CD4-positive, CD25-positive, alpha-beta regulatory T cell (primary cell): Measurements from ENCODE around the gene SUPT20H. TPM values are rescaled to one million over a fixed set of nuclear protein-coding genes. Genes with fewer than 3 reads are reported as not detected.

Source experiments
- ATAC-seq, 2 donors: fragments of 150-1000 bp; cut with Tn5 transposase; one replicate each; pipeline ENCODE4 v1.10.0; 2021; ENCODE audit warnings: low read depth in 2 of 2, moderate number of reproducible peaks in 2 of 2, moderate library complexity in 1 of 2
- DNase-seq, 3 donors: peaks; one replicate each; pipeline versions ENCODE4 v3.0.0 to v3.0.0-alpha.2; 2012 to 2022; ENCODE audit warnings: mixed read lengths in 1 of 3
- H3K27ac ChIP-seq: one replicate; pipeline ENCODE4 v1.7.0; 2013; ENCODE audit warnings: mild to moderate bottlenecking, low read length; ENCODE audit not compliant: insufficient read depth, poor library complexity, severe bottlenecking
- H3K27me3 ChIP-seq: one replicate; pipeline ENCODE4 v1.7.0; 2013; ENCODE audit warnings: low read length; ENCODE audit not compliant: control insufficient read depth, insufficient read depth
- H3K36me3 ChIP-seq: one replicate; pipeline ENCODE4 v1.7.0; 2013; ENCODE audit warnings: mild to moderate bottlenecking, low read length, moderate library complexity; ENCODE audit not compliant: control insufficient read depth, insufficient read depth
- H3K4me1 ChIP-seq: 2 replicates; pipeline ENCODE4 v1.7.0; 2013; ENCODE audit warnings: mild to moderate bottlenecking, low read length; ENCODE audit not compliant: insufficient read depth, control insufficient read depth, poor library complexity, severe bottlenecking
- H3K4me3 ChIP-seq: one replicate; pipeline ENCODE4 v1.7.0; 2013; ENCODE audit warnings: low read depth, mild to moderate bottlenecking, low read length, moderate library complexity
- H3K9me3 ChIP-seq, 2 experiments: 1 replicate in 1 of 2; 2 replicates in 1 of 2; pipeline ENCODE4 v1.7.0; 2013; ENCODE audit warnings: low read length in 2 of 2, mild to moderate bottlenecking in 1 of 2, moderate library complexity in 1 of 2; ENCODE audit not compliant: control insufficient read depth in 2 of 2
- H3K27ac Mint-ChIP-seq, 3 donors: one replicate each; pipeline ENCODE4 v1.8.0; 2020 to 2022; ENCODE audit warnings: mild to moderate bottlenecking in 3 of 3, mixed read lengths in 3 of 3, moderate library complexity in 2 of 3
- H3K27me3 Mint-ChIP-seq: one replicate; pipeline ENCODE4 v1.8.0; 2022; ENCODE audit warnings: mild to moderate bottlenecking, mixed read lengths
- H3K36me3 Mint-ChIP-seq: one replicate; pipeline ENCODE4 v1.8.0; 2020; ENCODE audit warnings: mixed read lengths
- H3K4me1 Mint-ChIP-seq, 4 donors: one replicate each; pipeline ENCODE4 v1.8.0; 2020 to 2022; ENCODE audit warnings: mixed read lengths in 4 of 4, mild to moderate bottlenecking in 1 of 4
- H3K4me3 Mint-ChIP-seq, 4 donors: one replicate each; pipeline ENCODE4 v1.8.0; 2020 to 2022; ENCODE audit warnings: mild to moderate bottlenecking in 4 of 4, mixed read lengths in 4 of 4, moderate library complexity in 3 of 4
- H3K9me3 Mint-ChIP-seq, 7 donors: one replicate each; pipeline ENCODE4 v1.8.0; 2020 to 2022; ENCODE audit warnings: mixed read lengths in 7 of 7, mild to moderate bottlenecking in 3 of 7, moderate library complexity in 2 of 7
- polyA plus RNA-seq, 4 donors: library from polyadenylated mRNA; unstranded; fragments of 300-500 nt; fragmentation: Illumina TruSeq; gene quantifications; one replicate each; pipeline ENCODE4 v1.2.3, GENCODE V29; 2021
- total RNA-seq: library from RNA; stranded (reverse); gene quantifications from one replicate; pipeline ENCODE4 v1.2.3, GENCODE V29; 2022

SUPT20H gene
- total and polyA plus RNA-seq, 5 donors from 2014 or later = 48.2 to 86.4 (median 52.9) TPM

- no peak overlapping the region for H3K27ac Mint-ChIP-seq
- Histone ChIP-seq H3K9me3 (no peaks in the 10 kb centered on the region), H3K27me3 (no peaks in the 10 kb centered on the region), H3K27ac (no peak overlapping the region), H3K4me3 (no peak overlapping the region), H3K36me3 (peaks cover 50% of the 10 kb centered on the region), H3K4me1 (no peaks in the 10 kb centered on the region)
- no peak overlapping the region for H3K4me3 Mint-ChIP-seq
- ATAC-seq (no peak), DNase-seq (no peak)
- H3K36me3 Mint-ChIP-seq = peaks cover 22% of the 10 kb centered on the region
- peaks cover 26 to 35% (median 29%) of the 10 kb centered on the region in 4 donors for H3K4me1 Mint-ChIP-seq
- H3K9me3 Mint-ChIP-seq = no peaks in the 10 kb centered on the region
- no peaks in the 10 kb centered on the region for H3K27me3 Mint-ChIP-seq
These were observed 11.6 kb downstream of the SUPT20H start for GRCh38 chr13:37047846-37048245.

GRCh38 chr13:37047032-37047431 is 12.5 kb downstream of the SUPT20H start:
- peaks cover 22% of the 10 kb centered on the region for H3K36me3 Mint-ChIP-seq

GRCh38 chr13:37046062-37046461 is 13.4 kb downstream of the SUPT20H start:
- H3K4me3 ChIP-seq = no peak overlapping the region
- ATAC-seq (no peak), DNase-seq (no peak)
- no peaks in the 10 kb centered on the region for H3K4me1 ChIP-seq
- Mint-ChIP-seq H3K4me1 (peaks cover 11 to 19% (median 15%) of the 10 kb centered on the region in 4 donors), H3K36me3 (peaks cover 28% of the 10 kb centered on the region), H3K9me3 (no peaks in the 10 kb centered on the region), H3K4me3 (no peak overlapping the region), H3K27me3 (no peaks in the 10 kb centered on the region), H3K27ac (peak overlapping the region in 1 of 3 donors; percentile 20)
- no peaks in the 10 kb centered on the region for H3K9me3 ChIP-seq
- no peak overlapping the region for H3K27ac ChIP-seq
- H3K27me3 ChIP-seq = no peaks in the 10 kb centered on the region
- H3K36me3 ChIP-seq = peaks cover 67% of the 10 kb centered on the region

More at GRCh38 chr13:37047032-37047431, 12.5 kb downstream of the SUPT20H start:
- Histone ChIP-seq H3K36me3 (peaks cover 58% of the 10 kb centered on the region), H3K4me1 (no peaks in the 10 kb centered on the region), H3K4me3 (no peak overlapping the region), H3K27me3 (no peaks in the 10 kb centered on the region), H3K27ac (no peak overlapping the region), H3K9me3 (no peaks in the 10 kb centered on the region)
- H3K4me3 Mint-ChIP-seq = no peak overlapping the region
- DNase-seq = no peak
- H3K4me1 Mint-ChIP-seq = peaks cover 20 to 27% (median 23%) of the 10 kb centered on the region in 4 donors
- ATAC-seq = no peak
- H3K9me3 Mint-ChIP-seq = no peaks in the 10 kb centered on the region
- H3K27ac Mint-ChIP-seq = no peak overlapping the region
- no peaks in the 10 kb centered on the region for H3K27me3 Mint-ChIP-seq

- Mint-ChIP-seq H3K4me3 (no peak overlapping the region), H3K27ac (no peak overlapping the region), H3K27me3 (no peaks in the 10 kb centered on the region), H3K4me1 (peaks cover 0 to 7% (median 3%) of the 10 kb centered on the region in 4 donors), H3K36me3 (peaks cover 30% of the 10 kb centered on the region), H3K9me3 (no peaks in the 10 kb centered on the region)
- peaks cover 77% of the 10 kb centered on the region for H3K36me3 ChIP-seq
- H3K4me1 ChIP-seq = no peaks in the 10 kb centered on the region
- no peaks in the 10 kb centered on the region for H3K27me3 ChIP-seq
- H3K9me3 ChIP-seq = no peaks in the 10 kb centered on the region
- DNase-seq (no peak), ATAC-seq (no peak)
- H3K27ac ChIP-seq = no peak overlapping the region
- H3K4me3 ChIP-seq = no peak overlapping the region
These were observed 18.7 kb downstream of the SUPT20H start for GRCh38 chr13:37040789-37041188.

- Histone ChIP-seq H3K4me1 (no peaks in the 10 kb centered on the region), H3K27me3 (no peaks in the 10 kb centered on the region), H3K4me3 (no peak overlapping the region), H3K36me3 (peaks cover 84% of the 10 kb centered on the region), H3K27ac (no peak overlapping the region), H3K9me3 (no peaks in the 10 kb centered on the region)
- ATAC-seq (no peak), DNase-seq (no peak)
- Mint-ChIP-seq H3K36me3 (peaks cover 36% of the 10 kb centered on the region), H3K4me1 (peaks cover 0 to 9% (median 3%) of the 10 kb centered on the region in 4 donors), H3K27ac (peak overlapping the region in 1 of 3 donors; percentile 5), H3K4me3 (no peak overlapping the region), H3K27me3 (no peaks in the 10 kb centered on the region), H3K9me3 (peaks cover 0 to 2% (median 0%) of the 10 kb centered on the region in 7 donors)
These were observed 19.6 kb downstream of the SUPT20H start for GRCh38 chr13:37039896-37040295.

- H3K27me3 Mint-ChIP-seq = no peaks in the 10 kb centered on the region
- peaks cover 0 to 11% (median 0%) of the 10 kb centered on the region in 4 donors for H3K4me1 Mint-ChIP-seq
- Histone ChIP-seq H3K27ac (no peak overlapping the region), H3K9me3 (no peaks in the 10 kb centered on the region), H3K4me3 (no peak overlapping the region), H3K36me3 (peaks cover 87% of the 10 kb centered on the region), H3K4me1 (no peaks in the 10 kb centered on the region), H3K27me3 (no peaks in the 10 kb centered on the region)
- no peak for ATAC-seq
- no peak overlapping the region for H3K4me3 Mint-ChIP-seq
- H3K9me3 Mint-ChIP-seq = peaks cover 0 to 2% (median 0%) of the 10 kb centered on the region in 7 donors
- DNase-seq = no peak
- H3K27ac Mint-ChIP-seq = no peak overlapping the region
- peaks cover 33% of the 10 kb centered on the region for H3K36me3 Mint-ChIP-seq
These were observed 22.2 kb downstream of the SUPT20H start for GRCh38 chr13:37037241-37037640.

GRCh38 chr13:37029617-37030016 is 29.9 kb downstream of the SUPT20H start:
- H3K27me3 ChIP-seq = no peaks in the 10 kb centered on the region
- no peaks in the 10 kb centered on the region for H3K27me3 Mint-ChIP-seq
- H3K4me1 Mint-ChIP-seq = peaks cover 0 to 7% (median 3%) of the 10 kb centered on the region in 4 donors
- no peak overlapping the region for H3K27ac Mint-ChIP-seq
- peaks cover 93% of the 10 kb centered on the region for H3K36me3 ChIP-seq
- no peak overlapping the region for H3K27ac ChIP-seq
- DNase-seq (no peak), ATAC-seq (no peak)
- H3K4me3 ChIP-seq = no peak overlapping the region
- no peaks in the 10 kb centered on the region for H3K4me1 ChIP-seq
- peaks cover 24% of the 10 kb centered on the region for H3K36me3 Mint-ChIP-seq
- H3K9me3 ChIP-seq = no peaks in the 10 kb centered on the region
- H3K9me3 Mint-ChIP-seq = no peaks in the 10 kb centered on the region
- no peak overlapping the region for H3K4me3 Mint-ChIP-seq

- Mint-ChIP-seq H3K4me3 (no peak overlapping the region), H3K36me3 (peaks cover 32% of the 10 kb centered on the region), H3K4me1 (peaks cover 0 to 10% (median 3%) of the 10 kb centered on the region in 4 donors), H3K27me3 (no peaks in the 10 kb centered on the region), H3K27ac (peak overlapping the region in 1 of 3 donors; percentile 44), H3K9me3 (no peaks in the 10 kb centered on the region)
- no peak overlapping the region for H3K4me3 ChIP-seq
- no peaks in the 10 kb centered on the region for H3K4me1 ChIP-seq
- no peak overlapping the region for H3K27ac ChIP-seq
- H3K27me3 ChIP-seq = no peaks in the 10 kb centered on the region
- H3K9me3 ChIP-seq = no peaks in the 10 kb centered on the region
- H3K36me3 ChIP-seq = peaks cover 93% of the 10 kb centered on the region
- ATAC-seq = no peak
- no peak for DNase-seq
These were observed 31.8 kb downstream of the SUPT20H start for GRCh38 chr13:37027639-37028038.
